ENCODE measurements around the gene CLCN3.
A peak's percentile ranks its signal among the peaks of the same experiment; 100 is the strongest.

CLCN3 gene

DNA sequence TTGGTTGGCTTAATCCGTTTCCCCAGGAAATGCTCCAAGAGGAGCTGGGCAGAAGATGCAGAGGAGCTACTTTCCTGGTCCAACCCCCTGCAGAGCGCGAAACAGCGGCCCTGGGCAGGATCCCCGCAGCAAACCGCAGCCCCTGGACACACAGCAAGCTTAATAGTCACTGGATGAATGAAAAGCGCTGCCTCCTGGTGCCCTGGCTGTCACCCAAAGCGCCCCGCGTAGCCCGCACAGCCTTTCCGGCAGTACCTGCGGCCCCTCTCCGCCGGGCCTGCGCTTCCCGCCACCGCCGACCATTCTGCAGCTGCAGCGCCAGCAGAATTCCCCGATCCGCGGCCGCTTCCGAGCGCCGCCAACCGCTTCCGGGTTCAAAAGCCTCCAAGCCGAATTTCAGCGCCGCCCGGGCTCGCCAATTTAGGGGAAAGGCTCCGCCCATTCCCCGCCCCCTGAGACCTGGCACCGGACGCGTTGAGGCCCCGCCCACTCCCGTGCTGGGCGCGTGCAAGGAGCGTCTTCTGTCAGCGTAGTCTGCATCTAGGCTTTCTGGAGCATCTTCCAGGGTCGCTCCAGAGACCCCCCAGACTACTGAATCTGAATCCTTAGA lies 137.3 kb downstream of the CLCN3 start, which contains the start of gene HPF1:
Gene HPF1 (minus strand): TSS at position 370 of the 610 bp plus-strand sequence. CDS start 67 bp downstream, at position 303.
- H2AFZ ChIP-seq (ENCODE audit: low read depth) = peak within 1 kb of the TSS; percentile 91
- H3K4me2 ChIP-seq = peak within 1 kb of the TSS; percentile 89
- H3K4me1 ChIP-seq (ENCODE audit: low read depth, poor library complexity, severe bottlenecking) = peaks cover 17% of the 10 kb centered on the region
- no peaks in the 10 kb centered on the region for H3K36me3 ChIP-seq (ENCODE audit: insufficient read depth)
- no peaks in the 10 kb centered on the region for H4K20me1 ChIP-seq (ENCODE audit: insufficient read depth)
- H3K4me3 ChIP-seq (IDR thresholded peaks at IDR 0.05; ENCODE audit: insufficient read depth, low read depth, low read length) = no peak within 1 kb of the TSS
- no peaks in the 10 kb centered on the region for H3K27me3 ChIP-seq (ENCODE audit: insufficient read depth, low read depth)
- peak within 1 kb of the TSS; percentile 61 for H3K27ac ChIP-seq
- peaks cover 9% of the 10 kb centered on the region; the same call in 1 of the 2 replicates for H3K79me2 ChIP-seq (ENCODE audit: insufficient read depth, low read depth)
- TF ChIP-seq, protein P1, sequence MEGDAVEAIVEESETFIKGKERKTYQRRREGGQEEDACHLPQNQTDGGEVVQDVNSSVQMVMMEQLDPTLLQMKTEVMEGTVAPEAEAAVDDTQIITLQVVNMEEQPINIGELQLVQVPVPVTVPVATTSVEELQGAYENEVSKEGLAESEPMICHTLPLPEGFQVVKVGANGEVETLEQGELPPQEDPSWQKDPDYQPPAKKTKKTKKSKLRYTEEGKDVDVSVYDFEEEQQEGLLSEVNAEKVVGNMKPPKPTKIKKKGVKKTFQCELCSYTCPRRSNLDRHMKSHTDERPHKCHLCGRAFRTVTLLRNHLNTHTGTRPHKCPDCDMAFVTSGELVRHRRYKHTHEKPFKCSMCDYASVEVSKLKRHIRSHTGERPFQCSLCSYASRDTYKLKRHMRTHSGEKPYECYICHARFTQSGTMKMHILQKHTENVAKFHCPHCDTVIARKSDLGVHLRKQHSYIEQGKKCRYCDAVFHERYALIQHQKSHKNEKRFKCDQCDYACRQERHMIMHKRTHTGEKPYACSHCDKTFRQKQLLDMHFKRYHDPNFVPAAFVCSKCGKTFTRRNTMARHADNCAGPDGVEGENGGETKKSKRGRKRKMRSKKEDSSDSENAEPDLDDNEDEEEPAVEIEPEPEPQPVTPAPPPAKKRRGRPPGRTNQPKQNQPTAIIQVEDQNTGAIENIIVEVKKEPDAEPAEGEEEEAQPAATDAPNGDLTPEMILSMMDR (conservative IDR thresholded peaks at IDR 0.05; ENCODE audit: low read depth, low read length) = no peak
- H3K9ac ChIP-seq = peak within 1 kb of the TSS; percentile 76

DNA sequence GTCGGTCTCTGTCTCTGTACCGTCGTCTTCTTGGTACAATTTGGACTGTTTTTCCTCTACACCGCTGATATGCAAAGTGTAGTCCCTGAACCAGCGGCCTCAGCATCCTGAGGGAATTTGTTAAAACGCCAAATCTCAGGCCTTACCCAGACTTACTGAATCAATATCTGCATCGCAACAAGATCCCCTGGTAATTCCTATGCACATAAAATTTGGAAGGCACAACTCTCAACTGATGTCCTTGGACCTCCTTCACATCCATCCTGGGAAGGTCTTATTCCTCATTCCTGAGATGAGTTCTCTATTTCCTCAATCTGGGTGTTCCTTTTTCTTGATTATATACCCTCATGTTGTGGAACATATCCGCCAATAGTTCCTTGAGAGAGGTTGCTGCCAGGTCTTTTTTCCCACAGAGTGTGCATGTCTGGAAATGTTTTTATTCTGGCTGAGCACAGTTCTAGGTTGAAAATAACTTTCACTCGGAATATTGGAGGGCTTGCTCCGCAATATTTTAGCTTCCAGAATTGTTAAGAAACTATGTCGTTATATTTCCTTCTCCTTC lies 138.1 kb downstream of the CLCN3 start:
- H2AFZ ChIP-seq (ENCODE audit: low read depth) = peak overlapping the region; percentile 91
- no peak overlapping the region for H3K4me3 ChIP-seq (IDR thresholded peaks at IDR 0.05; ENCODE audit: insufficient read depth, low read depth, low read length)
- H3K36me3 ChIP-seq (ENCODE audit: insufficient read depth) = no peaks in the 10 kb centered on the region
- H3K4me2 ChIP-seq = peak overlapping the region; percentile 29
- TF ChIP-seq, protein P1 (conservative IDR thresholded peaks at IDR 0.05; ENCODE audit: low read depth, low read length) = no peak
- no peaks in the 10 kb centered on the region for H4K20me1 ChIP-seq (ENCODE audit: insufficient read depth)
- no peak overlapping the region for H3K27ac ChIP-seq
- H3K4me1 ChIP-seq (ENCODE audit: low read depth, poor library complexity, severe bottlenecking) = peaks cover 17% of the 10 kb centered on the region
- H3K9ac ChIP-seq = no peak overlapping the region
- H3K27me3 ChIP-seq (ENCODE audit: insufficient read depth, low read depth) = no peaks in the 10 kb centered on the region
- peaks cover 9% of the 10 kb centered on the region; the same call in 1 of the 2 replicates for H3K79me2 ChIP-seq (ENCODE audit: insufficient read depth, low read depth)

DNA sequence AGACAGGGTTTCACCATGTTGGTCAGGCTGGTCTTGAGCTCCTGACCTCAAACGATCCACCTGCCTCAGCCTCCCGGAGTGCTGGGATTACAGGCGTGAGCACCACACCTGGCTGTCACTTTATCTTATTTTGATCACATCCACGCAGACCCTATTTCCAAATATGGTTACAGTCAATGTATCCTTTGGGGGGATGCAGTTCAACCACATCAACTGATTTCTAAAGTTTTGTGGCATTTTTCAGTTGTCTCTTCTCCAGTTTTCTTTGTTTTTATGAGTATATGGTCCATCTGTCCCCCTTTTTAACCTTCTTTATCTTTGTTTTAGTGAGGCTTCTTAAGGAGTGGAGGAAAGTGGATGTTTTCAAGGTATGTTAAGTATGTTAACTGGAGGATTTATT lies 141.5 kb downstream of the CLCN3 start:
- Histone ChIP-seq H3K79me2 (ENCODE audit: insufficient read depth, low read depth) (no peaks in the 10 kb centered on the region; the same call in 1 of the 2 replicates), H3K4me2 (no peak overlapping the region), H3K4me3 (IDR thresholded peaks at IDR 0.05; ENCODE audit: insufficient read depth, low read depth, low read length) (no peak overlapping the region), H3K27ac (no peak overlapping the region), H4K20me1 (ENCODE audit: insufficient read depth) (no peaks in the 10 kb centered on the region), H3K36me3 (ENCODE audit: insufficient read depth) (no peaks in the 10 kb centered on the region), H3K4me1 (ENCODE audit: low read depth, poor library complexity, severe bottlenecking) (peaks cover 4% of the 10 kb centered on the region), H3K27me3 (ENCODE audit: insufficient read depth, low read depth) (no peaks in the 10 kb centered on the region), H2AFZ (ENCODE audit: low read depth) (no peak overlapping the region), H3K9ac (no peak overlapping the region)
- TF ChIP-seq, protein P1 (conservative IDR thresholded peaks at IDR 0.05; ENCODE audit: low read depth, low read length) = no peak

DNA sequence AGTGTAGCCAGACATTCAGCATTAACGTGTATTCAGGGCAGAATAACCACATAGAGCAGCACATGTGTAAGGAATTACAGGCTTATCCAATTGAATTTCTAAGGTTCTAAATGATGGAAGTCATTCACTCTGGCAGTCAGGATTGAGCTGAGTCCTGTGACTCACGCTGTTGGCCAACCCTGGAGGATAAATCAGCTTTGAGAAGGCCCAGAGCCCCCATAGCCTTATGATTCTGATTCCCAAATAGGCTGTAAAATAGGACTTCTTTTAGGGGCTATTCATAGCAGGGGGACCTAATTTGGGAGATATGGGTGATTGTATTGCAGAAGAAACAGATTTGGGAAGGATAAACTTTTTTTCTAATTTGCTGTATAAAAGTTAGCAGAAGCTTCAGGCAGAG lies 145.5 kb downstream of the CLCN3 start:
- H3K36me3 ChIP-seq (ENCODE audit: insufficient read depth) = no peaks in the 10 kb centered on the region
- H3K27me3 ChIP-seq (ENCODE audit: insufficient read depth, low read depth) = no peaks in the 10 kb centered on the region
- H3K9ac ChIP-seq = no peak overlapping the region
- no peak overlapping the region for H3K4me3 ChIP-seq (IDR thresholded peaks at IDR 0.05; ENCODE audit: insufficient read depth, low read depth, low read length)
- H3K79me2 ChIP-seq (ENCODE audit: insufficient read depth, low read depth) = no peaks in the 10 kb centered on the region
- no peak overlapping the region for H2AFZ ChIP-seq (ENCODE audit: low read depth)
- no peak overlapping the region for H3K27ac ChIP-seq
- H4K20me1 ChIP-seq (ENCODE audit: insufficient read depth) = no peaks in the 10 kb centered on the region
- TF ChIP-seq, protein P1 (conservative IDR thresholded peaks at IDR 0.05; ENCODE audit: low read depth, low read length) = no peak
- no peak overlapping the region for H3K4me2 ChIP-seq
- peaks cover under 1% of the 10 kb centered on the region for H3K4me1 ChIP-seq (ENCODE audit: low read depth, poor library complexity, severe bottlenecking)

Data from KMS-11 (cell line).